Uterus (tissue), 2 donors: ENCODE measurements around the gene MAML2.

Experiments
- CTCF ChIP-seq, 4 experiments: fragments of 200-600 bp in 2 of 4; fragments of 450-650 bp in 2 of 4; sonication (generic) in 2 of 4; IDR thresholded peaks; one replicate each; pipeline ENCODE4 v1.5.1; 2016 to 2019; ENCODE audit warnings: antibody characterized with exemption in 4 of 4, mild to moderate bottlenecking in 2 of 4, moderate library complexity in 1 of 4
- POLR2A ChIP-seq, 2 donors: fragments of 450-650 bp; IDR thresholded peaks; one replicate each; pipeline ENCODE4 v1.6.1; 2016; ENCODE audit warnings: antibody characterized with exemption in 2 of 2, mild to moderate bottlenecking in 1 of 2, moderate library complexity in 1 of 2

- no peak for TF ChIP-seq POLR2A (IDR thresholded peaks at IDR 0.05)
- no peak for TF ChIP-seq CTCF (IDR thresholded peaks at IDR 0.05)
Observed at GRCh38 chr11:96084610-96085318, 258.2 kb downstream of the MAML2 start.
